ENCODE measurements around the gene PTPN20. TPM values are rescaled to one million over a fixed set of nuclear protein-coding genes. Genes with fewer than 3 reads are reported as not detected.

Gene PTPN20
- total RNA-seq, 1 experiment from 2014 or later, result not detected

- no peaks in the 10 kb centered on the region for H3K23me2 ChIP-seq (ENCODE audit: insufficient read length, low read depth, low read length, poor library complexity, severe bottlenecking)
- H4K8ac ChIP-seq (replicated peaks; ENCODE audit: insufficient read length, low read depth, low read length), result no peak overlapping the region
- H3K79me2 ChIP-seq (ENCODE audit: insufficient read depth, low read length), result no peaks in the 10 kb centered on the region
- H3K27me3 ChIP-seq (ENCODE audit: insufficient read depth, low read length), result no peaks in the 10 kb centered on the region
- no peaks in the 10 kb centered on the region; a peak in 1 of 5 replicates for H3K9me3 Mint-ChIP-seq
- H3K18ac ChIP-seq (ENCODE audit: insufficient read length, low read depth, low read length), result no peak overlapping the region
- no peak overlapping the region for H2BK20ac ChIP-seq (ENCODE audit: low read depth, low read length, poor library complexity, severe bottlenecking)
- H2BK5ac ChIP-seq (ENCODE audit: insufficient read length, low read length), result no peak overlapping the region
- H3K14ac ChIP-seq (ENCODE audit: insufficient read depth, low read length), result no peak overlapping the region
- no peak overlapping the region for H4K91ac ChIP-seq (ENCODE audit: insufficient read length, low read depth, low read length)
- no peaks in the 10 kb centered on the region for H3K9me3 ChIP-seq (ENCODE audit: control insufficient read depth, low read depth, low read length)
- no peaks in the 10 kb centered on the region; the same call in 1 of the 2 replicates for H3K27me3 Mint-ChIP-seq (ENCODE audit: low read depth)
- peaks cover 0 to 2% of the 10 kb centered on the region in 2 experiments; a peak in 1 of 4 replicates for H3K4me1 Mint-ChIP-seq
- H3K4me1 ChIP-seq (ENCODE audit: insufficient read depth, low read length), result no peaks in the 10 kb centered on the region
- H3K4me3 Mint-ChIP-seq, result no peak overlapping the region
- no peak overlapping the region for H4K5ac ChIP-seq (ENCODE audit: insufficient read length, low read depth, low read length)
- no peak overlapping the region for H3K9ac ChIP-seq (ENCODE audit: extremely low read depth, insufficient read length, low read length)
- H3K23ac ChIP-seq (ENCODE audit: insufficient read length, low read depth, low read length), result no peak overlapping the region
- no peaks in the 10 kb centered on the region for H3K79me1 ChIP-seq (ENCODE audit: insufficient read depth, low read depth, low read length, poor library complexity, severe bottlenecking)
- H2BK120ac ChIP-seq (ENCODE audit: low read depth, low read length, poor library complexity, severe bottlenecking), result no peak overlapping the region
- H3K27ac Mint-ChIP-seq, result no peak overlapping the region; a peak in 2 of 7 replicates
- H2AK5ac ChIP-seq (ENCODE audit: insufficient read length, low read length), result no peak overlapping the region
- H3T11ph ChIP-seq (ENCODE audit: low read length), result no peak overlapping the region
- no peaks in the 10 kb centered on the region for H3K36me3 Mint-ChIP-seq (ENCODE audit: insufficient read depth in 1 of 3, low read depth in 3 of 3)
- H2BK12ac ChIP-seq (ENCODE audit: insufficient read length, low read depth, low read length), result no peak overlapping the region
- no peak overlapping the region for H3K56ac ChIP-seq (ENCODE audit: insufficient read length, low read depth, low read length)
- DNase-seq, result no peak
- WGBS (ENCODE audit: extremely low coverage, insufficient read length, low lambda C conversion rate), result no CpG with 5 or more reads among the region's 16 CpGs
- H3K4ac ChIP-seq (ENCODE audit: low read depth, low read length), result no peak overlapping the region
- no peak overlapping the region for H3K4me2 ChIP-seq (ENCODE audit: insufficient read depth, insufficient read length, low read length)
- no peak overlapping the region for H3K27ac ChIP-seq (ENCODE audit: insufficient read length, low read depth, low read length)
- no peak for TF ChIP-seq CTCF (conservative IDR thresholded peaks at IDR 0.05)
- H2AFZ ChIP-seq (ENCODE audit: low read length), result no peak overlapping the region
- no peaks in the 10 kb centered on the region for H4K20me1 ChIP-seq (ENCODE audit: control insufficient read depth, insufficient read depth, insufficient read length)
- H2BK15ac ChIP-seq (ENCODE audit: low read depth, low read length), result no peak overlapping the region
Measured at GRCh38 chr10:47022311-47023131, 111.3 kb downstream of the PTPN20 start.

All from H9 (cell line).